GM18507 (cell line): Measurements from ENCODE around the gene S100A11.

Experiments used
- DNase-seq: peaks from one replicate; pipeline ENCODE4 v3.0.0; 2011; ENCODE audit warnings: low read depth; ENCODE audit not compliant: insufficient read length; ENCODE audit errors: extremely low spot score
- FAIRE-seq: peaks from 2 replicates; lab custom pipeline; 2011; peaks lifted over from hg19 to GRCh38; lab: Jason Lieb, UNC

The S100A11 gene

GRCh38 chr1:152009691-152010090 lies 27.1 kb downstream of the S100A11 start:
- no peak for DNase-seq

DNA sequence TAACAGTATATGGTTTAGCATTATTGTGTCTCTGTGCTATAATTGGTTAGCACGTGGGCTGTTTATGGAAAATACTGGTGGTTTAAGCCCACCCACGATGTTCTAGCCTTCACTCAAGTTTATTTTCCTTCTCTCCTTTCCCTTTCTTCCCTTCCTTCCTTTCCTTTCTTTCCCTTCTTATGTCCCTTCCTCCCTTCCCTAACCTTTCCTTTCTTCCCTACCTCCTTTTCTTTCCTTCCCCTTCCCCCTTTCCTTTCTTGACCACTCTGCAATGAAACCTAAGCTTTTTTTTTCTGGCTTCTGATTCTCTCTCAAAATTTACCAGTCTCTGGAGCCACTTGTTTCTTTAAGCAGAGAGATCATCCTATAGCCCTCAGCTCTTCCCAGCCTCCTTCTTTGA lies 29.8 kb downstream of the S100A11 start:
- DNase-seq: no peak
- FAIRE-seq: no peak

More at GRCh38 chr1:152009691-152010090, 27.1 kb downstream of the S100A11 start:
- no peak for FAIRE-seq

- FAIRE-seq (no peak), DNase-seq (no peak)
These were observed 31.4 kb downstream of the S100A11 start for GRCh38 chr1:152005360-152005912.

DNA sequence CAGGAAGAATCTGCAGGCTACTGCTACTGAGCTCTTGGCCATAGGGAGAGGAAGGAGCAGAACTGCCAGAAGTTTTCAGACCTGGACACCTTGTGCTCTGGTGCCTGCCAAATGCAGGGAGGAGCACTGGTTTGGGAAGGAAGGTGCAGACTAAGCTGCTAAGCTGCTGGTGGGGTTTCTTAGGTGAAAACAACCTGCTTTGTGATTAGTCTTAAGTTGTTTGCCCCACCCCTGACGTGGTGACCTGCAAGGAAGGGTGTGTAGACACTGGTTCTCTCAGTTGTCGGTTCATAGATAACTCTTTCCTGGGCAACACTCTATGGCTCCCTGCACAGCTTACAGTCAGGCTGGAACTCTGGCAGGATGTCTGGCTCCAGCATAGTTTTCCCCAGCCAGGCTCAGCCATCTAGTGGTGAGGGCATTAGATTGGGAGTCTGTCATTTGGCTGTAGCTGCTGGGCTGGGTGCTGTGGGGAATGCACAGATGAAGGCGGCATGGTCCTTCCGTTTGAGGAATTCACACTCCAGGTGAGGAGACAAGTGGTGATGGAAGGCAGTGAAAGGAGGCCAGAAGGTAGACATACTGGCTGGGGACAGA lies 32.9 kb downstream of the S100A11 start:
- FAIRE-seq (no peak), DNase-seq (no peak)

DNA sequence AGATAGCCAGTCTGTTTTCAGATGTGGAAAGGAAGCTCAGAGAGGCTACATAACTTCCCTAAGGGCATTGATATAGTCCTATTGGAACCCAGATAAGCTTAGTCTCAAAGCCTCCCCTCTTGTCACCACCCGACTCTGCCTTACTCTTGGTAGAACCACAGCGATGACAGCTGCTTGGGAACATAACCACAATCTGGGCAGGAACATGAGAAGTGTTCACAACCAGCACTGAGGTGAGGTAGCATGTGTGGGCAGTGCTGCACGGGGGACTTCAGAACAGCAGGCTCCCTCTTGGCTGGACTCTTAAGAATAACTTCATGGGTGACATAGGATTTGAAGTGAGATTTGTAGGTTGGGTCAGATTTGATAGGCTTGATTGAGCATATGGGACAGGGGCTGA lies 33.8 kb downstream of the S100A11 start:
- FAIRE-seq (no peak), DNase-seq (no peak)

- FAIRE-seq (peak; percentile 71), DNase-seq (no peak)
These were observed 34.9 kb downstream of the S100A11 start for GRCh38 chr1:152001631-152002584.

GRCh38 chr1:152000964-152001630 lies 35.7 kb downstream of the S100A11 start:
- FAIRE-seq: no peak
- DNase-seq: no peak

DNA sequence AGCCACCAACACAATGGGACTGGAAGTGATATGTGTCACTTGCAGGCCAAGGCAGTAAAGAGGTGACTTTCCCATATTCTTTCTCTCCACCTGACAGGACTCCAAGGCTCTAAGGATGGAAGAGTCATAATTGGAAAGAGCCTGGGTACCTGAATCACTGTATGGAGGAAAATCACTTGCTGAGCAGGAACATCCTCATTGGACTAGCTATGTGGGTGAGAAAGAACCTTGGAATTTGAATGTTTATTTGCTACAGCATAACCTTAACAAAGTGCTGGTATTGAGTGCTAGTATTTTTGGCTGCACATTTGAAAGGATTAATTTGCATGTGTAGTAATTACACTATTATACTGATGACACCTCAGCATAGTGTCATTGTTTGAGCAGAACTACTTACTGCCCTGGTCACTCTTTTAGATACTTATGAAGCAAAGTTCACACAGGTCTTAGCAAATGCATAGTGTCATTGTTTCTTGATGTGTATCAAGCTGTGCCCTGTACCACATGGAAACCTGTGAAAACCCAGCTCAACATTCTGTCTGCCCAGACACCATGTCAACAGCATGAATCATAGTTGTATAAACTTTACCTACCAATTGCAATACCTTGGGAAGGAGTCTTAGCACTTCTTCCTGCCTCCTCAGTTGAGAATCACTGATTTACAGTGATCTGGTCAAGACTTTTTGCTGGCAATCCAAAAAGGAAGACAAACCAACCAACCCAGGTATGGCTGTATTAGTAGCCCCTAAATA lies 38.0 kb downstream of the S100A11 start:
- FAIRE-seq (no peak), DNase-seq (no peak)

DNA sequence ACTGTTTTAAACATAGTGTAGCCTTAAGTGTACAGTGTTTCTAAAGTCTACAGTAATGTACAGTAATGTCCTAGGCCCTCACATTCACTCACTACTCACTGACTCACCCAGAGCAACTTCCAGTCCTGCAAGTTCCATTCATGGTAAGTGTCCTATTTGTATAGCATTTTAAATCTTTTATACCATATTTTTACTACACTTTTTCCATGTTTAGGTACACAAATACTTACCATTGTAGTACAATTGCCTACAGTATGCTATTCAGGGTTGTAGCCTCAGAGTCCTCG lies 39.6 kb downstream of the S100A11 start:
- DNase-seq (no peak), FAIRE-seq (no peak)

- FAIRE-seq (no peak), DNase-seq (no peak)
These were observed 41.0 kb downstream of the S100A11 start for GRCh38 chr1:151995774-151996173.

DNA sequence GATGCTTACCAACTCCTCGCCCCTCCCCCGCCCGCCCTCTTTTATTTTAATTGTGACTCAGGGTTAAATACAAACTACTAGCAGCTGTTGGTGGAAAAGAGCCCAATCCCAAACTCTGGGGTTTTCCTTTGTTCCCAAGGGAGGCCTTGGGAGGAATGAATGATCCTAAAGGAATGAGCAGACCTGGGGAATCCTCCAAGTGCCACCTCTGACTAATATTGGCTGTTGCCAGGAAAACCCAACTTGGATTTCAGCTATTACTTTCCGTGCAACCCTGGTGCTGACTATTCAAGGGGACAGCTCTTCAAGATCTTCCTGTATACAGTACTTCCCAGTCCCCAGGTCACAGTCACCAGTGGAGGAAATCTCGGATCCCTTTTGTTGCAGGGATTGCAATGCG lies 41.8 kb downstream of the S100A11 start:
- DNase-seq (no peak), FAIRE-seq (no peak)

DNA sequence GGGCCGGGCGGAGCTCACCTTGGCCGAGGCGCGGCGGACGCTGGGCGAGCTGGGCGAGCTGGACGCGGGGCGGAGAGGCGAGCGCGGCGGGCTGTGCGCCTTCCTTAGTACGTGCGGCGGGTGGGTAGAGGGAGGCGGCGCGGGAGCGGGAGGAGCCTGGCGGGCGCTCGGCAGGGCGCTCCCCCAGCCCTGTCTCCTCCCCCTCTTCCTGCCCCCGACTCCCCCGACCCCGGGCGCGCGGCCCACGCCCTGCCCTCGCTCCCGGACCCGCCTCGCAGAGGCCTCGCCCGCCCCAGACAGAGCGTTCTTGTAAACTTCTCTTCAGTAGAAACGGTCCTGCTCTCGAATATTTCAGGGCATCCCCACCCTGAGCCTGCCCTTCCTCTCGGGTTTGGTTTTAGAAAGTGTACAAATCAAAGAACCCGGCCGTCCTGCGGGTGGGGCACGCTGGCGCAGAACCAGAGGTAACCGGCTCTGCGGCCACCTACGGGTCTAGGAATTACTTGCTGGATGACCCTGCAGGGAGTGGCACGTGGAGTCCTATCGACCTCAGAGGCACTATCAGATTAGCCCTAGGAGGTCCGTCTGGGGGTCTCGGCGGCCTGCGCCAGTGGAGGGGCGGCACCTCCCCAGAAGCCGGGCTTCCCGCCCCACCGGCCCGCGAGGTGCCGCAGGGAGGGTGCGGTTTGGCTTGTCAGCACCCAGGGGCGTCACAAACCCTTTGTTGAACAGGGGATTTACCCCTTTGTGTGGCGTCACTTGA lies 42.9 kb downstream of the S100A11 start, which contains the start of gene S100A10:
S100A10 (minus strand) TSS at position 126 of the 763 bp plus-strand sequence. CDS start 7,629 bp downstream, outside the sequence.
- FAIRE-seq: no peak
- no peak for DNase-seq

GRCh38 chr1:151993084-151993733 lies 43.6 kb downstream of the S100A11 start:
- no peak for FAIRE-seq
- DNase-seq: no peak

DNA sequence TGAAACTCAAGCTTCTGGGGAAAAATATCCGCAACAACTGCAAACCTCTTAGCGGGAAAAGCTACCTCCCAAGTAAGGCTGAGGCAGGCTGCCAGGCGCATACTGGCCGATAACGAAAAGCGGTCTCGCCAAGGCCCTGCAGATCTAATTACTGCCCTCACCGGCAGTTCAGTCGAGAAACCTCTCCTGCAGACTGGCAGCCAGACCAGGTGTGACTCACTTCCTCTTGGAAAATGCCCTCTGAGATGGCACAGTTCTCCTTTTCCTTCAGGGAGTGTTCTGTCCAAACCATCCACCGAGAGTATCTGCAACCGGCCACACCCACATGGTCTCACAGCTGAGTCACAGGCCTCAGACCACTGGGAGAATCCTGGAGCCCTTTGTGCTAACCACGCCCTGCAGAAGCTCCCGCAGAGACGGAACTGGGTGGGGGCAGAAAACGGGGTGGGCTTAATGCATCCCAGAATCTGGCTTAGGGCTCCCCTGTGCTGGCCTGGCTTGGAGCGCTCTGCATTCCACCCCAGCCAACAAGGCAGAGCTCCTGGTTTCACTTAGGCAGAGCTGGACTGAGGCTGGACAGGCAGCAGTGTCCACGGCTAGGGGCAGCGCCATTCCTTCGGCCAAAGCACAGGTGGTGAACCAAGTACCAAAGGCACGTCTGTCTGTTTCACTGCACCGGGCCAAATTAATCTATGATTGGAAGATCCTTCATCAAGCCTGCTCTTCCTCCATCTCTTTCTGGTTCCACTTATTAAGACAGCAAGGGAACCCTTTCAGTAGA lies 44.3 kb downstream of the S100A11 start:
- FAIRE-seq (no peak), DNase-seq (no peak)

- FAIRE-seq: no peak
- DNase-seq: no peak
These were observed 45.0 kb downstream of the S100A11 start for GRCh38 chr1:151991663-151992302.

- FAIRE-seq (no peak), DNase-seq (no peak)
These were observed 46.0 kb downstream of the S100A11 start for GRCh38 chr1:151990856-151991198.
